ENCODE results near the gene MED12L. TPM values are rescaled to one million over a fixed set of nuclear protein-coding genes. Genes with fewer than 3 reads are reported as not detected.

MED12L gene
- total and polyA plus RNA-seq, 7 donors, result 0.16 to 0.71 (median 0.28) TPM; not detected in 2

DNA sequence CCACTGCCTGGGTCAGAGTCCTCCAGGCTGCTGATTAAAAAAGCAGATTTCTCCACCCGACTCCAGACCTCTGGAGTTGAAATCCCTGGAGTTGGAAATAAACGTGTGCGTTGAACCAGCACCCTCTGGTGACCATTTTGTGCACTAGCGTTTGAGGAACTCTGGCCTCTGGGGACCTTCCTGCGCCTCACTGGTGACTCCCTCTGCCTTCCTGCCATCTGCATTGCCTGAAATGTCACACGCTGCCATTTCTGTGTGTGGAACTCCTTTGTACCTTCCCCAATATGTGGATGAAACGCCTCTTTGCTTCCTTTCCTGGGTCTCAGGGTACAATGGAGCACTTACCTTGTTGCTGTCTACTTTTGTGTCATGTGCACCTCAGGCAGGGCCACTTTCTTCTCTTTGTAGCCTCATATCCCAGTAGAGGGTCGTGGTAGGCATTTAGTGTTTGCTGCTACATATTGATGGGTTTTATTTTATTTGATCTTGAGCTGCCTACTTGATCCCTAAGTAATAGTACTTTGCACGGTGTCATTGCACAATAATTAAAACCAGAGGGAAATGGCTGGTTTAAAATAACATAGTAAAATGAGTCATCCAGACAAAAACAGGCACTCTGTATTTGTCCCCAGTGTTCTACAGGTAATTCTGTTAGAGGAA lies 60.7 kb downstream of the MED12L start:
- peak; percentile 82 for DNase-seq
- WGBS, 2 donors, result 2 to 12% methylated on average over 9 of the region's 9 CpGs

DNA sequence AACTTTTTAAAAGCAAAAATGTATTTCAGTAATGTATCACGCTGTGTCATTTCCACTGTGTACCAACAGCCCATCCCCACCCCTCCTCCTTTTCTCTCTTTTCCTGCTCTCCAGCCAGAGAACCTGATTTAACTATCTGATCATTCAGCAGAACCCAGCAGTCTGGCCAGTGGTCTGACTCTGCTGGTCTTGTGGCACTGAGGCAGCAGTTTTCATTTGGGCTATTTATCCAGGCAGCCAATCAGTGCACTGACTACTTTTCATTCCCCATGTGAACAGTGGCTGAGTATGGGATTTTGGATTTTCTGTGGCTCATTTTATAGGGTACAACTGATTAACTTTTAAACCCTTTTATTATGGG lies 61.2 kb downstream of the MED12L start:
- Histone ChIP-seq H3K9me3 (no peaks in the 10 kb centered on the region), H3K36me3 (no peaks in the 10 kb centered on the region), H3K4me1 (peaks cover 0 to 7% (median 0%) of the 10 kb centered on the region in 4 donors), H3K27me3 (peaks cover 0 to 7% (median 3%) of the 10 kb centered on the region in 3 donors), H3K27ac (no peak overlapping the region), H3K4me3 (no peak overlapping the region)
- DNase-seq, result no peak
- TF ChIP-seq CTCF (IDR thresholded peaks at IDR 0.05) (no peak), POLR2AphosphoS5 (IDR thresholded peaks at IDR 0.05) (no peak), EP300 (IDR thresholded peaks at IDR 0.05) (no peak), POLR2A (IDR thresholded peaks at IDR 0.05) (no peak)
- intact Hi-C loops (cut with DNase I), result loop anchor here (1.0 to 5.0 kb wide), 4 partner anchors 134 to 425 kb away; no protein-coding TSS in a partner anchor
- 18 to 70% methylated on average over 1 of the region's 1 CpG for WGBS, 2 donors

More for the DNA sequence above, 60.7 kb downstream of the MED12L start:
- intact Hi-C loops (cut with DNase I), result loop anchor here (1.0 to 5.0 kb wide), 4 partner anchors 134 to 425 kb away; no protein-coding TSS in a partner anchor
- no peak overlapping the region for H3K27ac ChIP-seq
- H3K4me3 ChIP-seq, result no peak overlapping the region
- TF ChIP-seq EP300 (IDR thresholded peaks at IDR 0.05), result no peak
- TF ChIP-seq CTCF (IDR thresholded peaks at IDR 0.05), result peak; percentile 64 to 85 (median 80)
- no peaks in the 10 kb centered on the region for H3K9me3 ChIP-seq
- peaks cover 0 to 7% (median 3%) of the 10 kb centered on the region in 3 donors for H3K27me3 ChIP-seq
- H3K4me1 ChIP-seq, result peaks cover 0 to 7% (median 0%) of the 10 kb centered on the region in 4 donors
- H3K36me3 ChIP-seq, result no peaks in the 10 kb centered on the region

DNA sequence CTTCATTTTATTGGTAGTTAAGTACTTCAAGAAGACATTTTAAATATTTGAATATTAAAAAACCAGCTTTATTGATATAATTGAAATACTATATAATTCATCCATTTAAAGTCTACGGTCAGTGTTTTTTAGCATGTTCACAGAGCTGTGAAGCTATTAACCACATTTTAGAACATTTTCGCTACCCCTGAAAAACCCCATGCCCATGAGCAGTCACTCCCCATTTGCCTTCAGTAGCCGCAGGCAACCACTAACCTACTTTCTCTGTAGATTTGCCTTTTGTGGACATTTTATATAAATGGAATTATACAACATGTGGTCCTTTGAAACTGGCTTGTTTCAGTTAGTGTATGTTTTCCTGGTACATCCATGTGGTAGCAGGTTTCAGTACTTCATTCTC lies 61.8 kb downstream of the MED12L start:
- Histone ChIP-seq H3K27ac (no peak overlapping the region), H3K4me1 (peaks cover 0 to 7% (median 0%) of the 10 kb centered on the region in 4 donors), H3K27me3 (peaks cover 0 to 7% (median 3%) of the 10 kb centered on the region in 3 donors), H3K9me3 (no peaks in the 10 kb centered on the region), H3K36me3 (no peaks in the 10 kb centered on the region), H3K4me3 (no peak overlapping the region)
- WGBS, 2 donors, result 88 to 92% methylated on average over 3 of the region's 3 CpGs
- no peak for TF ChIP-seq CTCF (IDR thresholded peaks at IDR 0.05)
- no peak for TF ChIP-seq POLR2AphosphoS5 (IDR thresholded peaks at IDR 0.05)
- no peak for TF ChIP-seq EP300 (IDR thresholded peaks at IDR 0.05)
- no peak for TF ChIP-seq POLR2A (IDR thresholded peaks at IDR 0.05)
- intact Hi-C loops (cut with DNase I), result loop anchor here (5.0 kb wide), 2 partner anchors 135 to 220 kb away; no protein-coding TSS in a partner anchor
- DNase-seq, result no peak

DNA sequence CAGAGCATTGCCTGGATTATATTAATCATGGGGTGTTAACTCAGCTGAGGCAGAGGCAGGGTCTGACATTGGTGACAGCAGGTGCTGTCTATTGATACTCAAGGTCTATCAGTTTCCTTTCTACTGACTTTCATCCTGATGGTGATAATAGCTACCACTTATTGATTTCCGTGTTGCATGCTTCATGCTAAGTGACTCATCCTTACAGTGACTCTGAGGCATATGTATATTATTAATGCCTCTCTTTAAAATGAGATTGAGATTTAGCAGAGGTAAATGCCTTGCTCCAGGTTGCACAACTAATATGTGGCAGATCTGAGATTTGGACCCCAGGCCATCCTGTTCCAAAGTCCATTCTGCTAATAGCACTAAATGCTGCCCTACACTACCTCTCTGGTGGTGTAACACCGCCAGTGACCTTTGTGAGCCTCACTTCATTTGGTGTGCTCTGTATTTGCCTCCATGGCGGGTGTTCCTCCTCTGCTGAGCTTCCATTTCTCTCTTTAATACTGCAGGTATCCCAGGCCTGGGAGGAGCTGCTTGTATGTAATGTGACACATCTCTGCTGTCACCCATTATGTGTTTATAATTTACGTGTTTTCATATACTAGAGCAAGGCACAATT lies 67.1 kb downstream of the MED12L start:
- H3K36me3 ChIP-seq, result no peaks in the 10 kb centered on the region
- H3K4me1 ChIP-seq, result no peaks in the 10 kb centered on the region
- no peak overlapping the region for H3K27ac ChIP-seq
- 93 to 96% methylated on average over 4 of the region's 4 CpGs for WGBS, 2 donors
- no peak for DNase-seq
- no peaks in the 10 kb centered on the region for H3K9me3 ChIP-seq
- H3K4me3 ChIP-seq, result no peak overlapping the region
- H3K27me3 ChIP-seq, result no peaks in the 10 kb centered on the region
- TF ChIP-seq POLR2A (IDR thresholded peaks at IDR 0.05) (no peak), CTCF (IDR thresholded peaks at IDR 0.05) (no peak), EP300 (IDR thresholded peaks at IDR 0.05) (no peak), POLR2AphosphoS5 (IDR thresholded peaks at IDR 0.05) (no peak)
- intact Hi-C loops (cut with DNase I), result no loop called here
